T-helper 2 cell treated with Interferon-gamma antibody and Interleukin-4, amounts not matched to agents 5 μg/mL and 100 μg/mL, for 36 hours (primary cell): ENCODE measurements around the gene OR6S1.
"Not testable (repeated sequence)": the region's sequence is repeated elsewhere in the genome, so short reads cannot be mapped to it uniquely, and the experiment has no call there.

Source experiments
- DNase-seq: peaks from one replicate; pipeline ENCODE4 v3.0.0; 2021; ENCODE audit warnings: low spot score
- H3K27ac Mint-ChIP-seq: one replicate; pipeline ENCODE4 v1.8.0; 2021; ENCODE audit warnings: mild to moderate bottlenecking, mixed read lengths
- H3K27me3 Mint-ChIP-seq: one replicate; pipeline ENCODE4 v1.8.0; 2021; ENCODE audit warnings: low read depth, mixed read lengths
- H3K36me3 Mint-ChIP-seq: one replicate; pipeline ENCODE4 v1.8.0; 2021; ENCODE audit warnings: low read depth, mixed read lengths
- H3K4me1 Mint-ChIP-seq: one replicate; pipeline ENCODE4 v1.8.0; 2021; ENCODE audit warnings: low read depth, mixed read lengths
- H3K4me3 Mint-ChIP-seq: one replicate; pipeline ENCODE4 v1.8.0; 2022; ENCODE audit warnings: mild to moderate bottlenecking, moderate library complexity, mixed read lengths
- H3K9me3 Mint-ChIP-seq: one replicate; pipeline ENCODE4 v1.8.0; 2021; ENCODE audit warnings: mixed read lengths

The OR6S1 gene

GRCh38 chr14:20680843-20681347, 39.4 kb upstream of the OR6S1 start:
- H3K27ac Mint-ChIP-seq: no peak overlapping the region
- H3K27me3 Mint-ChIP-seq: peaks cover 3% of the 10 kb centered on the region
- H3K4me3 Mint-ChIP-seq: no peak overlapping the region
- H3K36me3 Mint-ChIP-seq: no peaks in the 10 kb centered on the region
- H3K4me1 Mint-ChIP-seq: peaks cover 13% of the 10 kb centered on the region
- no peaks in the 10 kb centered on the region for H3K9me3 Mint-ChIP-seq
- no peak for DNase-seq

- no peak overlapping the region for H3K27ac Mint-ChIP-seq
- H3K36me3 Mint-ChIP-seq: no peaks in the 10 kb centered on the region
- H3K9me3 Mint-ChIP-seq: no peaks in the 10 kb centered on the region
- peaks cover 3% of the 10 kb centered on the region for H3K27me3 Mint-ChIP-seq
- H3K4me1 Mint-ChIP-seq: peaks cover 18% of the 10 kb centered on the region
- no peak overlapping the region for H3K4me3 Mint-ChIP-seq
- DNase-seq: no peak
Observed at GRCh38 chr14:20680363-20680762, 38.9 kb upstream of the OR6S1 start.

DNA sequence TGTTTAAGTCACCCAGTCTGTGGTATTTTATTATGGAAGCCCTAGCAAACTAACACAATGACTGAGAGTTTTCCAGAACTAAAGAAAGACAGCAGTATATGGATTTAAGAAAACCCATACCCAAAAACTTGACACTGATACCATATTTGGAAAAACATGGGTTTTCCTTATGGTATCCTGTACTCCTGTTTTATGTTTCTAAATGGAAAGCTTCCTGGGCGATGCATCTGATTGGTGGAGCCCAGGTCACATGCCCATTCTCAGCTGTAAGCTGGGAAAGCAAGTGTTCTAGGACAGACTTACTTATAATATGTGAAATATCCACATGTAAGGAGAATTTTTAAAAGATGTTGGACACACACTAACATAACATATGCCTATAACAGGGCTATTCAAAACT, 38.4 kb upstream of the OR6S1 start:
- DNase-seq: no peak
- no peak overlapping the region for H3K27ac Mint-ChIP-seq
- H3K27me3 Mint-ChIP-seq: peaks cover 3% of the 10 kb centered on the region
- peaks cover 14% of the 10 kb centered on the region for H3K4me1 Mint-ChIP-seq
- no peaks in the 10 kb centered on the region for H3K9me3 Mint-ChIP-seq
- H3K36me3 Mint-ChIP-seq: no peaks in the 10 kb centered on the region
- no peak overlapping the region for H3K4me3 Mint-ChIP-seq

GRCh38 chr14:20676072-20676471, 34.6 kb upstream of the OR6S1 start:
- no peaks in the 10 kb centered on the region for H3K36me3 Mint-ChIP-seq
- no peak overlapping the region for H3K4me3 Mint-ChIP-seq
- no peak for DNase-seq
- H3K9me3 Mint-ChIP-seq: no peaks in the 10 kb centered on the region
- H3K4me1 Mint-ChIP-seq: peaks cover 23% of the 10 kb centered on the region
- H3K27ac Mint-ChIP-seq: no peak overlapping the region
- H3K27me3 Mint-ChIP-seq: peaks cover 3% of the 10 kb centered on the region

GRCh38 chr14:20675669-20676068, 34.2 kb upstream of the OR6S1 start:
- Mint-ChIP-seq H3K9me3 (no peaks in the 10 kb centered on the region), H3K4me3 (no peak overlapping the region), H3K27ac (no peak overlapping the region), H3K27me3 (peaks cover 3% of the 10 kb centered on the region), H3K4me1 (peaks cover 27% of the 10 kb centered on the region), H3K36me3 (no peaks in the 10 kb centered on the region)
- DNase-seq: no peak

GRCh38 chr14:20671597-20672283, 30.2 kb upstream of the OR6S1 start:
- Mint-ChIP-seq H3K27me3 (peaks cover 3% of the 10 kb centered on the region), H3K4me3 (no peak overlapping the region), H3K9me3 (peaks cover 5% of the 10 kb centered on the region), H3K27ac (no peak overlapping the region), H3K36me3 (no peaks in the 10 kb centered on the region), H3K4me1 (peaks cover 33% of the 10 kb centered on the region)
- DNase-seq: no peak

GRCh38 chr14:20668969-20669368, 27.5 kb upstream of the OR6S1 start:
- peaks cover 5% of the 10 kb centered on the region for H3K9me3 Mint-ChIP-seq
- H3K27me3 Mint-ChIP-seq: no peaks in the 10 kb centered on the region
- no peak overlapping the region for H3K4me3 Mint-ChIP-seq
- no peak overlapping the region for H3K27ac Mint-ChIP-seq
- H3K36me3 Mint-ChIP-seq: no peaks in the 10 kb centered on the region
- no peak for DNase-seq
- H3K4me1 Mint-ChIP-seq: peaks cover 33% of the 10 kb centered on the region

DNA sequence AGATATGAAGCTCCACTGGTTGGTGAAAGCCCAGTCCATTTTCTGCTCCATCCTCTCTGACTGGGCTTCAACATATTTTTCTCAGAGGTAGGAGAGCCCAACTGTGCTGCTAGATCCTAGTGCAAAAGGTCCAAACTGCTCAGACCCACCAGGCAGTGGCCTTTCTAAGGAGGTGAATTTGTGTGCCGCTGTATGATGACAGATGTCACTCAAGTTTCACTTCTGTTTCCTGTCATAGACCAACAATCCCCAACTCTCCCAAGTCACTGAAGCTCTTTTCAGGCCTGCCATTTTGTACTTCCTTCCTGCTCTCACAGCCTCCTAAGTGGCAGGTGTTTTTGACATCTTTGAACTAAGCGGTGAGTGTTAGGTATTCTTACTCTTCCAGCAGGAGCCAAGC, 26.5 kb upstream of the OR6S1 start:
- DNase-seq: peak; percentile 36
- Mint-ChIP-seq H3K27me3 (peaks cover 4% of the 10 kb centered on the region), H3K4me3 (peak overlapping the region; percentile 59), H3K9me3 (peaks cover 5% of the 10 kb centered on the region), H3K4me1 (peaks cover 40% of the 10 kb centered on the region), H3K27ac (peak overlapping the region; percentile 86), H3K36me3 (no peaks in the 10 kb centered on the region)

GRCh38 chr14:20666400-20666961, 25.0 kb upstream of the OR6S1 start:
- DNase-seq, H3K4me3 Mint-ChIP-seq, H3K9me3 Mint-ChIP-seq, H3K27ac Mint-ChIP-seq, H3K27me3 Mint-ChIP-seq, H3K36me3 Mint-ChIP-seq: not testable (repeated sequence)
- peaks cover 36% of the 10 kb centered on the region for H3K4me1 Mint-ChIP-seq

- Mint-ChIP-seq H3K27me3 (peaks cover 5% of the 10 kb centered on the region), H3K4me1 (peaks cover 32% of the 10 kb centered on the region), H3K36me3 (no peaks in the 10 kb centered on the region), H3K4me3 (peak overlapping the region; percentile 86), H3K27ac (peak overlapping the region; percentile 53), H3K9me3 (no peaks in the 10 kb centered on the region)
- DNase-seq: peak; percentile 77
Observed at GRCh38 chr14:20662968-20663732, 21.7 kb upstream of the OR6S1 start.

GRCh38 chr14:20661197-20661596, 19.7 kb upstream of the OR6S1 start:
- Mint-ChIP-seq H3K4me3 (no peak overlapping the region), H3K27ac (no peak overlapping the region), H3K36me3 (no peaks in the 10 kb centered on the region), H3K4me1 (peaks cover 28% of the 10 kb centered on the region), H3K27me3 (peaks cover 20% of the 10 kb centered on the region), H3K9me3 (no peaks in the 10 kb centered on the region)
- no peak for DNase-seq

- DNase-seq: no peak
- Mint-ChIP-seq H3K27me3 (peaks cover 32% of the 10 kb centered on the region), H3K27ac (no peak overlapping the region), H3K4me3 (no peak overlapping the region), H3K9me3 (no peaks in the 10 kb centered on the region), H3K4me1 (peaks cover 23% of the 10 kb centered on the region), H3K36me3 (no peaks in the 10 kb centered on the region)
Observed at GRCh38 chr14:20659813-20660395, 18.4 kb upstream of the OR6S1 start.

- Mint-ChIP-seq H3K4me1 (peaks cover 24% of the 10 kb centered on the region), H3K27me3 (peaks cover 36% of the 10 kb centered on the region), H3K27ac (no peak overlapping the region), H3K4me3 (no peak overlapping the region), H3K36me3 (no peaks in the 10 kb centered on the region), H3K9me3 (no peaks in the 10 kb centered on the region)
- DNase-seq: no peak
Observed at GRCh38 chr14:20659336-20659735, 17.8 kb upstream of the OR6S1 start.

DNA sequence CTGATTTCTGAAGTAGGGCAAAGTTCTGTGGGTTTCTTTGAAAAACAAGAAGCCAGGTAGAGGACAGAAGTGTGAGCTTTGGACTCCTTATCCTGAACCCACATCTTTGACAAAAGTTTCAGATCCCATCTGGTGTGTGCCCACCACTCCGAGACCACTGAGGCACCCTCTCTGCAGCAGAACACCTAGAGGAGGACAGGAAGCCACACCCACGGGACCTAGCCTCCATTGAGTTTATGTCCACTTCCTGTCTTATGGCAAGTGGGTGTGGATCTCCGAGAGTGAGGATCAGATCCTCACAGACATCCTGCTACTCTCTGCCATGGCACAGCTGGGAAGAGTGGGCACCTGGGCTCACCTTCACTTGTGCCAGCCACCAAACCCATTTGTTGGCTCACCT, 16.8 kb upstream of the OR6S1 start:
- Mint-ChIP-seq H3K4me1 (peaks cover 26% of the 10 kb centered on the region), H3K4me3 (no peak overlapping the region)

More for the DNA sequence above, 16.8 kb upstream of the OR6S1 start:
- Mint-ChIP-seq H3K27ac (no peak overlapping the region), H3K9me3 (no peaks in the 10 kb centered on the region), H3K27me3 (peaks cover 45% of the 10 kb centered on the region), H3K36me3 (no peaks in the 10 kb centered on the region)
- DNase-seq: no peak
